GM12891 (cell line): Measurements from ENCODE around the gene TPK1.

Source experiments
- PAX5 ChIP-seq: IDR thresholded peaks from 2 replicates; pipeline ENCODE4 v1.6.1; 2011; ENCODE audit warnings: low read length, moderate library complexity, mild to moderate bottlenecking; ENCODE audit not compliant: insufficient read depth, severe bottlenecking
- POLR2A ChIP-seq: IDR thresholded peaks from 2 replicates; pipeline ENCODE4 v1.6.1; 2011; ENCODE audit warnings: low read depth, low read length, control low read depth
- POLR2AphosphoS5 ChIP-seq: IDR thresholded peaks from 2 replicates; pipeline ENCODE4 v1.6.1; 2011; ENCODE audit warnings: low read depth, low read length, control low read depth
- SPI1 ChIP-seq: IDR thresholded peaks from 2 replicates; pipeline ENCODE4 v1.6.1; 2011; ENCODE audit warnings: low read depth, low read length, control low read depth
- TAF1 ChIP-seq: IDR thresholded peaks from 2 replicates; pipeline ENCODE4 v1.6.1; 2011; ENCODE audit warnings: low read depth, low read length, control low read depth

DNA sequence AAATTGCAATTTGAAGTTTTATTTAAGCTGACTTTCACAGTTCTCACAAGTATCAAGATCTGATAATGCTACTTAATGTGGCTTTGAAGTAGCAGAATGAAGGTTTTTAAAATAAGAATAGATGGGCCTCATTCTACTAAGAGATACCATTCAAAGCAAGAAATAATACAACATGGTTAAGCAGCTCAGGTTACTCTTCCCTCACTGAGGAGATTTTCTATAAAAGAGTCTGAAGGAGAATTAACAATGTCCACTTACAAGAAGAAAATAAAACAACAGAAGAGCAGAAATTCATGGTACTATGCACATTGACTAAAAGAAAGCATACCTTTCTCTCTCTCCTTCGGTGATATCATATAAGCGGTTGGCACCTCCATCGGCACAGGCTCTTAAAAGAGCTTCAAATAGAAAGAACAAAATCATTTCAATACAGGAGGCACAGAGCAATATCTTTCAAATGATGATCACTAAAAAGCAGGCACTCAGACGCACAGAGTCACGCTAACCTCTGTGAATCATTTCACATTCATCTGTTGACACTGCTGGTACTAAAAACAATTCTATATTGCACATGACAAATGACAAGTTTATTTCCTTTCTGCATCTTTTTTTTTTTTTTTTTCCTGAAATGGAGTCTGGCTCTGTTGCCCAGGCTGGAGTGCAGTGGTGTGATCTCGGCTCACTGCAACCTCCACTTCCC is 153.1 kb downstream of the TPK1 start:
- TF ChIP-seq POLR2AphosphoS5: no peak
- TF ChIP-seq POLR2A: no peak
- TF ChIP-seq TAF1: no peak
- TF ChIP-seq SPI1: no peak
- no peak for TF ChIP-seq PAX5
